ENCODE results near the gene CCDC24.

DNA sequence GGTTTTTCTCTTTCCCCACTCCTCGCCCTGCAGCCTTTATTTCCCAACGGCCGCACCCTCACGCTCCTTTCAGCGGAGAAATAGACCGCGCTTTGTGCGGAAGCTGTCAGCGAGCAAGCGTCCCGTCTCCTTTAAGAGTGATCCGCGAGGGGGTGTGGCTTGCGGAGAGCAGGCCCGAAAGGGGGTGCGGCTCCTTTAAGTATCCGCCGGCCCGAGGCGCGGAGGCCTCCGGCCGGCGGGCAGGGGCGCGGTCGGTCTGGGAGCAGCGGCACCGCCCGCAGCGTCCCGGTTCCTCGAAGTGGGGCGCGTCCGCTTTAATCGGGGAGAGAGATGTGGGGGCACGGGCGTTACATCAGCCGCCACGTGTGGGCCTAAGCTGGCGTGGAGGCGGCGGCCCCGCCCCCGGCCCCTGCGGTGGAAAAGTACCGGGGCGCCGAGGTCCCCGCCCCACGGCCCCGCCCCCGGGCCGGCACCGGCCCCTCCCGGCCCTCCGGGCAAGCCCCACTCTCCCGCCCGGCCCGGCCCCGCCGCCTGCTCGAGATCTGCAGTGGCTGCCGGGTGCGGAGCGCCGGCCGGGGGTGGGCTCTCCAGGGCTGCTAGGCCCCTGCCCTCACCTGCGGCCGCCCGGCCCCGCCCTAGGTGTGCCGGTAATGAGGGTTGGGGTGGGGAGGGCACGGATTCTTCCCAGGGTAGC, 38.7 kb downstream of the CCDC24 start:
- TF ChIP-seq, protein P1, sequence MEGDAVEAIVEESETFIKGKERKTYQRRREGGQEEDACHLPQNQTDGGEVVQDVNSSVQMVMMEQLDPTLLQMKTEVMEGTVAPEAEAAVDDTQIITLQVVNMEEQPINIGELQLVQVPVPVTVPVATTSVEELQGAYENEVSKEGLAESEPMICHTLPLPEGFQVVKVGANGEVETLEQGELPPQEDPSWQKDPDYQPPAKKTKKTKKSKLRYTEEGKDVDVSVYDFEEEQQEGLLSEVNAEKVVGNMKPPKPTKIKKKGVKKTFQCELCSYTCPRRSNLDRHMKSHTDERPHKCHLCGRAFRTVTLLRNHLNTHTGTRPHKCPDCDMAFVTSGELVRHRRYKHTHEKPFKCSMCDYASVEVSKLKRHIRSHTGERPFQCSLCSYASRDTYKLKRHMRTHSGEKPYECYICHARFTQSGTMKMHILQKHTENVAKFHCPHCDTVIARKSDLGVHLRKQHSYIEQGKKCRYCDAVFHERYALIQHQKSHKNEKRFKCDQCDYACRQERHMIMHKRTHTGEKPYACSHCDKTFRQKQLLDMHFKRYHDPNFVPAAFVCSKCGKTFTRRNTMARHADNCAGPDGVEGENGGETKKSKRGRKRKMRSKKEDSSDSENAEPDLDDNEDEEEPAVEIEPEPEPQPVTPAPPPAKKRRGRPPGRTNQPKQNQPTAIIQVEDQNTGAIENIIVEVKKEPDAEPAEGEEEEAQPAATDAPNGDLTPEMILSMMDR (IDR thresholded peaks at IDR 0.05) = no peak
- no peak for TF ChIP-seq POLR2A (IDR thresholded peaks at IDR 0.05)
